RWPE2 (cell line): ENCODE results near the gene SLC25A2.
"Not testable (repeated sequence)": the region's sequence is repeated elsewhere in the genome, so short reads cannot be mapped to it uniquely, and the experiment has no call there.

Experiments
- ATAC-seq: fragments of 200-7000 bp; cut with Tn5 transposase; 3 replicates; pipeline ENCODE4 v1.9.1; 2021; ENCODE audit warnings: low read depth
- DNase-seq: peaks from one replicate; pipeline ENCODE4 v3.0.0-alpha.2; 2020; ENCODE audit warnings: low spot score
- H3K27ac ChIP-seq: fragments of 450-650 bp; 2 replicates; pipeline ENCODE4 v1.5.1; 2017; ENCODE audit warnings: mild to moderate bottlenecking; ENCODE audit not compliant: poor library complexity, severe bottlenecking
- H3K27me3 ChIP-seq: fragments of 250-450 bp; sonication (Bioruptor Pico); 2 replicates; pipeline ENCODE4 v1.5.1; 2021; ENCODE audit warnings: mild to moderate bottlenecking, moderate library complexity; ENCODE audit not compliant: insufficient read depth, poor library complexity, severe bottlenecking
- H3K36me3 ChIP-seq: fragments of 250-450 bp; sonication (Bioruptor Pico); 2 replicates; pipeline ENCODE4 v1.5.1; 2020; ENCODE audit warnings: low read depth, mild to moderate bottlenecking, moderate library complexity
- H3K4me1 ChIP-seq: fragments of 250-450 bp; sonication (Bioruptor Pico); 2 replicates; pipeline ENCODE4 v1.5.1; 2021; ENCODE audit warnings: mild to moderate bottlenecking, moderate library complexity; ENCODE audit not compliant: insufficient read depth, poor library complexity, severe bottlenecking
- H3K4me3 ChIP-seq: fragments of 250-450 bp; sonication (Bioruptor Pico); 2 replicates; pipeline ENCODE4 v1.5.1; 2021; ENCODE audit warnings: mild to moderate bottlenecking, moderate library complexity; ENCODE audit not compliant: severe bottlenecking
- H3K9me3 ChIP-seq: fragments of 250-450 bp; sonication (Bioruptor Pico); 2 replicates; pipeline ENCODE4 v1.5.1; 2021; ENCODE audit warnings: mild to moderate bottlenecking, moderate library complexity; ENCODE audit not compliant: severe bottlenecking
- TF ChIP-seq, protein P1 (sequence below): fragments of 450-650 bp; IDR thresholded peaks from one replicate; pipeline ENCODE4 v1.5.1; 2017; ENCODE audit warnings: mild to moderate bottlenecking, moderate library complexity; ENCODE audit not compliant: poor library complexity, severe bottlenecking

The SLC25A2 gene

DNA sequence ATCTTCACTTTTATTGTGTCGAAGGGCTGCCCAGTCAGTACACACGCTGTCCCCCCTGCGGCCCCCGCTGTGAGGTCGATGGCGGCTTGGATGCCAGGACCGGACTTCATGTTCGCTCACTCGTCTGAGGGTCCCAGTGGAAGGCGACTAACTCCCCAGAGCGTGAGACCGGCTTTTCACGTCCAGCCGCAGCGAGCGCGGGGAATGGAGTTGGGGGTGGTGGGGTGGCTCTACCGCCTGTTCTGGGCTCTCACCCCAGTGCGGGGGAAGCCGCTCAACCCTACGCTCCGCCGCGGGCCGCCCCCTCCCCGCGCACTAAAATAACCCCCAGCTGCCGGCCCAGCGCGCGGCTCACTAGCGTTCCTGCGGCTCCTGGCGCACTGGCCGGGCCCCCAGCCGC lies at the start of gene SLC25A2:
SLC25A2 (minus strand) TSS at position 294 of the 400 bp plus-strand sequence; CDS start at position 110, 184 bp downstream.
- H3K4me1 ChIP-seq = no peaks in the 10 kb centered on the region
- H3K36me3 ChIP-seq = no peaks in the 10 kb centered on the region
- H3K9me3 ChIP-seq = peaks cover 11% of the 10 kb centered on the region
- H3K4me3 ChIP-seq = no peak within 1 kb of the TSS
- no peak for ATAC-seq
- DNase-seq = no peak
- no peaks in the 10 kb centered on the region for H3K27me3 ChIP-seq
- no peak within 1 kb of the TSS for H3K27ac ChIP-seq
- TF ChIP-seq, protein P1, sequence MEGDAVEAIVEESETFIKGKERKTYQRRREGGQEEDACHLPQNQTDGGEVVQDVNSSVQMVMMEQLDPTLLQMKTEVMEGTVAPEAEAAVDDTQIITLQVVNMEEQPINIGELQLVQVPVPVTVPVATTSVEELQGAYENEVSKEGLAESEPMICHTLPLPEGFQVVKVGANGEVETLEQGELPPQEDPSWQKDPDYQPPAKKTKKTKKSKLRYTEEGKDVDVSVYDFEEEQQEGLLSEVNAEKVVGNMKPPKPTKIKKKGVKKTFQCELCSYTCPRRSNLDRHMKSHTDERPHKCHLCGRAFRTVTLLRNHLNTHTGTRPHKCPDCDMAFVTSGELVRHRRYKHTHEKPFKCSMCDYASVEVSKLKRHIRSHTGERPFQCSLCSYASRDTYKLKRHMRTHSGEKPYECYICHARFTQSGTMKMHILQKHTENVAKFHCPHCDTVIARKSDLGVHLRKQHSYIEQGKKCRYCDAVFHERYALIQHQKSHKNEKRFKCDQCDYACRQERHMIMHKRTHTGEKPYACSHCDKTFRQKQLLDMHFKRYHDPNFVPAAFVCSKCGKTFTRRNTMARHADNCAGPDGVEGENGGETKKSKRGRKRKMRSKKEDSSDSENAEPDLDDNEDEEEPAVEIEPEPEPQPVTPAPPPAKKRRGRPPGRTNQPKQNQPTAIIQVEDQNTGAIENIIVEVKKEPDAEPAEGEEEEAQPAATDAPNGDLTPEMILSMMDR = no peak

DNA sequence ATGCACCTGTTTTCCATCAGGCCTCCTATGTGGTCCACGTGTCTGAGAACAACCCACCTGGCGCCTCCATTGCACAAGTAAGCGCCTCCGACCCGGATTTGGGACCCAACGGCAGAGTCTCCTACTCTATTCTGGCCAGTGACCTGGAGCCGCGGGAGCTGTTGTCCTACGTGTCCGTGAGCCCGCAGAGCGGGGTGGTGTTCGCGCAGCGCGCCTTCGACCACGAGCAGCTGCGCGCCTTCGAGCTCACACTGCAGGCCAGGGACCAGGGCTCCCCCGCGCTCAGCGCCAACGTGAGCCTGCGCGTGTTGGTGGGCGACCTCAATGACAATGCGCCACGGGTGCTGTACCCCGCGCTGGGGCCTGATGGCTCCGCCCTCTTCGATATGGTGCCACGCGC lies 47.7 kb upstream of the SLC25A2 start:
- H3K27me3 ChIP-seq = peaks cover 76% of the 10 kb centered on the region
- no peak overlapping the region for H3K4me3 ChIP-seq
- H3K36me3 ChIP-seq = no peaks in the 10 kb centered on the region
- no peaks in the 10 kb centered on the region for H3K9me3 ChIP-seq
- no peaks in the 10 kb centered on the region for H3K4me1 ChIP-seq
- no peak for DNase-seq
- H3K27ac ChIP-seq = no peak overlapping the region
- TF ChIP-seq, protein P1 = no peak
- no peak for ATAC-seq

DNA sequence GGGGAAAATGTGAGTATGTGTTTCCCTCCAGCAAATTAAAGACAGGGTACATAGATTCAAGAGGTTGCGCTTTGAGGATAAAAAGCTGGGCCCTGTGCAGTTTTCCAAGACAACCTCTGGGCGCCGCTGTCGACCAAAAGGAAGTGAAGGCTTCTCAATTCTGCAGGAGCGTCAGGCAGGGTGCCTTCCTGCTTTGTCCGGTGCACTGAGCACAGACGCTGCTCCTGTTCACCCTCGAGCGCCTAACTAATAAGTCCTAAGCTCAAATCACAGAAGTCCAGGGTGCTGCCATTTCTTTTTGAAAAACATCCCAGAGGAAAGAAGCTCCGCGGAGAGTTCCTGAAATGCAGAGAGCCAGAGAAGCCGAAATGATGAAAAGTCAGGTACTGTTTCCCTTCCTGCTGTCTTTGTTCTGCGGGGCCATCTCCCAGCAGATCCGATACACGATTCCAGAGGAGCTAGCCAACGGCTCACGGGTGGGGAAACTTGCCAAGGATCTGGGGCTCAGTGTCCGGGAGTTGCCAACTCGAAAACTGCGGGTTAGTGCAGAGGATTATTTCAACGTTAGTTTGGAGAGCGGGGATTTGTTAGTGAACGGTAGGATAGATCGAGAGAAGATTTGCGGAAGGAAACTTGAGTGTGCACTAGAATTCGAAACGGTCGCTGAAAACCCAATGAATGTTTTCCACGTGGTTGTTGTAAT lies 46.2 kb upstream of the SLC25A2 start, which contains the start of gene PCDHGB1:
PCDHGB1 (plus strand) TSS at position 183 of the 703 bp plus-strand sequence; CDS start at position 345, 162 bp downstream.
- no peaks in the 10 kb centered on the region for H3K36me3 ChIP-seq
- ATAC-seq = peak; percentile 50; the same call in 2 of the 3 replicates
- no peaks in the 10 kb centered on the region for H3K9me3 ChIP-seq
- TF ChIP-seq, protein P1 = peak; percentile 49
- DNase-seq = no peak
- H3K27me3 ChIP-seq = peaks cover 76% of the 10 kb centered on the region
- no peaks in the 10 kb centered on the region for H3K4me1 ChIP-seq
- no peak within 1 kb of the TSS for H3K4me3 ChIP-seq
- no peak within 1 kb of the TSS for H3K27ac ChIP-seq

DNA sequence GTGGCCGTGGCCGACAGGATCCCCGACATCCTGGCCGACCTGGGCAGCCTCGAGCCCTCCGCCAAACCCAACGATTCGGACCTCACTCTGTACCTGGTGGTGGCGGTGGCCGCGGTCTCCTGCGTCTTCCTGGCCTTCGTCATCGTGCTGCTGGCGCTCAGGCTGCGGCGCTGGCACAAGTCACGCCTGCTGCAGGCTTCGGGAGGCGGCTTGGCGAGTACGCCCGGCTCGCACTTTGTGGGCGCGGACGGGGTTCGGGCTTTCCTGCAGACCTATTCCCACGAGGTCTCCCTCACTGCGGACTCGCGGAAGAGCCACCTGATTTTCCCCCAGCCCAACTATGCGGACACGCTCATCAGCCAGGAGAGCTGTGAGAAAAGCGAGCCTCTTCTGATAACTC lies 42.2 kb upstream of the SLC25A2 start:
- H3K27me3 ChIP-seq = peaks cover 81% of the 10 kb centered on the region
- H3K9me3 ChIP-seq, ATAC-seq, H3K4me3 ChIP-seq, H3K36me3 ChIP-seq, H3K27ac ChIP-seq, DNase-seq, H3K4me1 ChIP-seq: not testable (repeated sequence)

DNA sequence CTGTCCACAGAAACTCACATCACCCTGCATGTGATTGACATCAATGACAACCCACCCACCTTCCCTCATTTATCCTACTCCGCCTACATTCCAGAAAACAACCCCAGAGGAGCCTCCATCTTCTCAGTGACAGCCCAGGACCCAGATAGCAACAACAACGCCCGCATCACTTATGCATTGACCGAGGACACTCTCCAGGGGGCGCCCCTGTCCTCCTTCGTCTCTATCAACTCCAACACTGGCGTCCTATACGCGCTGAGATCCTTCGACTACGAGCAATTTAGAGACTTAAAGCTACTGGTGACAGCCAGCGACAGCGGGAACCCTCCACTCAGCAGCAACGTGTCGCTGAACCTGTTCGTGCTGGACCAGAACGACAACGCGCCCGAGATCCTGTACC lies 41.5 kb upstream of the SLC25A2 start:
- Histone ChIP-seq H3K27ac (no peak overlapping the region), H3K4me1 (no peaks in the 10 kb centered on the region), H3K27me3 (peaks cover 80% of the 10 kb centered on the region), H3K36me3 (no peaks in the 10 kb centered on the region), H3K9me3 (no peaks in the 10 kb centered on the region), H3K4me3 (no peak overlapping the region)
- TF ChIP-seq, protein P1 = no peak
- ATAC-seq = no peak
- no peak for DNase-seq
